Activated T-helper 2 cell treated with anti-CD3 and anti-CD28 coated beads, Interferon-gamma antibody, Interleukin-2, Interleukin-4, amounts not matched to agents 10 μg/mL and 5 μg/mL and 100 μg/mL, durations not matched to agents 14 hours and 24 hours and 36 hours (primary cell): ENCODE data around the gene MESP1. TPM values are rescaled to one million over a fixed set of nuclear protein-coding genes. Genes with fewer than 3 reads are reported as not detected.

Experiments used
- DNase-seq: peaks from one replicate; pipeline ENCODE4 v3.0.0; 2021; ENCODE audit warnings: low spot score
- H3K27ac Mint-ChIP-seq: one replicate; pipeline ENCODE4 v1.8.0; 2021; ENCODE audit warnings: mixed read lengths
- H3K27me3 Mint-ChIP-seq: one replicate; pipeline ENCODE4 v1.8.0; 2021; ENCODE audit warnings: low read depth, mixed read lengths
- H3K36me3 Mint-ChIP-seq: one replicate; pipeline ENCODE4 v1.8.0; 2021; ENCODE audit warnings: low read depth, mixed read lengths
- H3K4me1 Mint-ChIP-seq: one replicate; pipeline ENCODE4 v1.8.0; 2021; ENCODE audit warnings: low read depth, mixed read lengths
- H3K4me3 Mint-ChIP-seq: one replicate; pipeline ENCODE4 v1.8.0; 2021; ENCODE audit warnings: low read depth, mild to moderate bottlenecking, moderate library complexity, mixed read lengths
- H3K9me3 Mint-ChIP-seq: one replicate; pipeline ENCODE4 v1.8.0; 2021; ENCODE audit warnings: mixed read lengths
- intact Hi-C: fragments of 100-400 bp; cut with micrococcal nuclease; formaldehyde crosslinking; loops from one replicate; pipeline ENCODE4 v1.15.1; 2023
- total RNA-seq: library from RNA; stranded (reverse); gene quantifications from 2 replicates; pipeline ENCODE4 v1.2.3, GENCODE V29; 2022

Gene MESP1
- total RNA-seq, 1 donor from 2014 or later, result 7.1 TPM

DNA sequence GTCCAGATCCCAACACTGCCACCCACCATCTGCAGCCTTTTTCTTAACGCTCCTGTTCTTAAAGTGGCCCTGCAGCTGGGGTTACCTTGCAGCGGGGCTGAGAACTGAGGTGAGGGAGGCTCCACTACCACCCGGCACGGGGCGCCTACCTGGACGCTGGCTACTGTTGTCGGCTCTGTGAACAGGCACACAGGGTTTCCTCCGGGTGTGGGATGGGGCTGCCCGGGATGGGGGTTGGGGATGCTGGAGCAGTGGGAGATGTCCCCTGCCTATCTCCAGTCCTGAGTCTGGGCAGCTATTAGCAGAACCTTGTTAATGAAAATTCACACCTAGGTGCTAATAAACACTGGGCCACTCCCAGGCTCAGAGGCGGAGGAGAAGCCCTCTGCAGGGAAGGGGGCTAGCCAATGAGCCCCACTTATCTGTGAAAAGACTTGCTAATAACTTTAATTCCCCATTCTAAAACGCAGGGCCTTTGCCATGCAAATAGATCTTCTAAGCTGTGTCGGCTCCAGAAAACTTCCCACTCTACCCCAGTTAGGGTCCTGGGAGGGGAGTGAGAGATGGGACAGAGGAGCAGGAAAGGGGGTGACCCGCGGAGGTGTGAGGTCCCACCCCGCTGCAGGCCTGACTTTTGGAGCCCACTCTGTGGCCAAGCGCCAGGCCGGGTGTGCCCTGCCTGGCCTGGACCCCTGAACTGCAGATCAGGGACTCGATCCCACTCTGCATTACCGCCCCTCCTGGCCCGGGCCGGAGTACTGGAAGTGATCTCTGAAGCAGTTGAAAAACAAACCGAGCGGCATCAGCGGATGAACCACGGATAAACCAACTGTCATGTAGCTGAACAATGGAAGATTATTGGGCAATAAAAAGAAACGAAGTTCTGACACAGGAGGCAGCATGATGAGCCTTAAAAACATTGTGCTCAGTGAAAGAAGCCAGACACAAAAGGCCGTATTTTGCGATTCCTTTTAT lies 3.1 kb downstream of the MESP1 start:
- H3K27ac Mint-ChIP-seq, result no peak overlapping the region
- no peaks in the 10 kb centered on the region for H3K36me3 Mint-ChIP-seq
- peak overlapping the region; percentile 1 for H3K4me3 Mint-ChIP-seq
- no peaks in the 10 kb centered on the region for H3K9me3 Mint-ChIP-seq
- intact Hi-C loops, result no loop called here
- H3K27me3 Mint-ChIP-seq, result peaks cover 24% of the 10 kb centered on the region
- no peak for DNase-seq
- H3K4me1 Mint-ChIP-seq, result peaks cover 3% of the 10 kb centered on the region

DNA sequence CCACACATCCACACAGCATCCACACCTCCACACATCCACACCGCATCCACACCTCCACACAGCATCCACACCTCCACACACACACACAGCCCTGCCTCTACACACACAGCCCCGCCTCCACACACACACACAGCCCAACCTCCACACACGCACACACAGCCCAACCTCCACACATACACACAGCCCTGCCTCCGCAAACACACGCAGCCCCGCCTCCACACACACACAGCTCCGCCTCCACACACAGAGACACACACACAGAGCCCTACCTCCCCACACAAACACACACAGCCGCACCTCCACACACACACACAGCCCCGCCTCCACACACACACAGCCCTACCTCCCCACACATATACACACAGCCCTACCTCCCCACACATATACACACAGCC lies 4.7 kb downstream of the MESP1 start:
- intact Hi-C loops, result no loop called here
- Mint-ChIP-seq H3K36me3 (no peaks in the 10 kb centered on the region), H3K27me3 (peaks cover 17% of the 10 kb centered on the region), H3K27ac (no peak overlapping the region), H3K4me3 (no peak overlapping the region), H3K9me3 (no peaks in the 10 kb centered on the region), H3K4me1 (peaks cover 3% of the 10 kb centered on the region)
- no peak for DNase-seq

DNA sequence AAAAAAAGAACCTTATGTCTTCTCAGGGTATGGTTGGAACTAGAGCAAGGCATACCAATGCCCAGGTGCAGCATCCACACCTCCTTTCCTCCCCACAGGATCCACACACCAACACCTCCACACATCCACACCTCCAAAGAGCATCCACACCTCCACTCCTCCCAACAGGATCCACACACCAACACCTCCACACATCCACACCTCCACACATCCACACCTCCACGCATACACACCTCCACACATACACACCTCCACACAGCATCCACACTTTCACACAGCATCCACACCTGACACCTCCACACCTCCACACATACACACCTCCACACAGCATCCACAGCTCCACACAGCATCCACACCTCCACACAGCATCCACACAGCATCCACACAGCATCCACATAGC lies 5.3 kb downstream of the MESP1 start:
- intact Hi-C loops, result no loop called here
- H3K36me3 Mint-ChIP-seq, result no peaks in the 10 kb centered on the region
- no peak for DNase-seq
- H3K27me3 Mint-ChIP-seq, result peaks cover 17% of the 10 kb centered on the region
- no peak overlapping the region for H3K4me3 Mint-ChIP-seq
- H3K9me3 Mint-ChIP-seq, result no peaks in the 10 kb centered on the region
- peaks cover 3% of the 10 kb centered on the region for H3K4me1 Mint-ChIP-seq
- H3K27ac Mint-ChIP-seq, result no peak overlapping the region

DNA sequence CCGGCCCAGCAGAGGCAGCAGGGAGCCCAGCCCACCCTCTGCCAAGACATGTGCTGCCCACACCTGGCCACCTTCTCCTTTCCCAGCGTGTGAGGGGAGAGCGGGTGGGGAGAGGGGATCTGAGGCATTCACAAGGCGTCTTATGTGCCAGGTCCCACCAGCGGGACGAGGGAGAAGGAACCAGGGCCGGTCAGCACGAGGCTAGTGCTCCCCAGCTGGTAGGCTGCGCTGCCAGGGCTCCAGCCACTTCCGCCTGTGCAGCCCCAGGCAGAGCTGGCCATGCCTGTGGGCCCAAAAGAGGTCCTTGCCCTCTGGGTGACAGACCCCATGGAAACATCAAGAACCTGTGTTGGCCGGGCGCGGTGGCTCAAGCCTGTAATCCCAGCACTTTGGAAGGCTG lies 5.9 kb downstream of the MESP1 start:
- Mint-ChIP-seq H3K27me3 (peaks cover 17% of the 10 kb centered on the region), H3K9me3 (no peaks in the 10 kb centered on the region), H3K4me3 (no peak overlapping the region), H3K36me3 (no peaks in the 10 kb centered on the region), H3K4me1 (peaks cover 4% of the 10 kb centered on the region), H3K27ac (no peak overlapping the region)
- no peak for DNase-seq
- intact Hi-C loops, result no loop called here

DNA sequence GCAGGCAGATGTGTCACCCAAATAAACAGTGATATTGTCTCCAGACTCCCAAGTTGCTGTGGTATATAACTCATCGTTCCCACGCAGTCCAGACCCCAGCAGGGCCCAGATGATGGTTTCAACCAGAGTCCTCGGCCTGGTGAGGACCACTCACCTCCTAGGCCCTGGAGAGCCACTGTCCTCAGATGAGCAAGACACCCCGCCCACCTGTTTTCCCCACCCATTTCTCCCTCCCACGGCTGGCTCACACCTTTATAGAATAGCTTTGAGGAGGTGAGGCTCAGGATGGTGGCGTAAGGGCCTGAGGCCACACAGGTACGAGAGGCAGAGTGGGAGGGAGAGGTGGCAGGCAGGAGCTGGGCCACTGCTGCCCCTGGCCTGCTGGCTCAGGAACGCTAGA lies 7.5 kb downstream of the MESP1 start:
- Mint-ChIP-seq H3K36me3 (no peaks in the 10 kb centered on the region), H3K4me3 (no peak overlapping the region), H3K9me3 (no peaks in the 10 kb centered on the region), H3K4me1 (peaks cover 2% of the 10 kb centered on the region), H3K27ac (no peak overlapping the region), H3K27me3 (peaks cover 5% of the 10 kb centered on the region)
- DNase-seq, result no peak
- intact Hi-C loops, result loop anchor here (5.0 kb wide), 1 partner anchor 329 kb away; no protein-coding TSS in a partner anchor

DNA sequence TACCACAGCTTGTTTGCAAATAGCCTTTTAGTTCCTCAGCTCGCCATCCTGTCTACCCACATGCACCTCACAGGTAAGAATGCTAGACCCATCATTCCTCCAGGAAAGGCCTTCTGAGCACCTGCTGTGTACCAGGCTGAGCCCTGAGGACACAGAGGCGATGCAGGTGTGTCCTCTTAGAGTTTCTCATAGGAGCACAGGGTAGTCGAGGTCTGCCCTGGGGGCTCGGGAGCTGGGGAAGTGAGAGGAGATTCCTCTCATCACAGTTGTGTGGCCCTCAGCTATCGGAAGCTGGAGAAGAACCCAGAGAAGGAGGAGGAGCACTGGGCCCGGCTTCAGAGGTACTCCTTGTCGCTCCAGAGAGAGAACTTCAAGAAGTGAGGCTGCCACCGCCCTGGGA lies 8.0 kb downstream of the MESP1 start:
- Mint-ChIP-seq H3K4me1 (peaks cover 2% of the 10 kb centered on the region), H3K27ac (no peak overlapping the region), H3K9me3 (no peaks in the 10 kb centered on the region), H3K27me3 (peaks cover 1% of the 10 kb centered on the region), H3K4me3 (no peak overlapping the region), H3K36me3 (no peaks in the 10 kb centered on the region)
- intact Hi-C loops, result loop anchor here (5.0 kb wide), 1 partner anchor 329 kb away; no protein-coding TSS in a partner anchor
- DNase-seq, result no peak

DNA sequence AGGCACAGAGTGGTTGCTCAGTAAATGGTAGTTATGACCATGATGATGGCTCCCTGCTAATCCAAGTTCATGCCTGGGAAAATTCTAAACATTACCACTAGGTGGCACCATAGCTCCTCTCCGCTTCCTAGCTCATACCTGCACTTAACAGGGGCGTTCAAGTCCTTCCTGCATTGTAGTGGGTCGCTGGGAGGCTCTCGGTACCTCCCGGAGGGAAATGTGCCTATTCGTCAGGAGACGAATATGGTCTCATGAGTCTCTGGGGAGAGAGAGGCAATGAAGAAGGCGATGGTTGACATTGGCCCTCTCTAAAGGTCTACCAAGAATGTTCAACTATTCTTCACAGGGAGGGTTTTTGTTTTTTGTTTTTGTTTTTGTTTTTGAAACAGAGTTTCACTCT lies 10.9 kb downstream of the MESP1 start:
- Mint-ChIP-seq H3K27ac (no peak overlapping the region), H3K4me1 (peaks cover 2% of the 10 kb centered on the region), H3K27me3 (peaks cover 6% of the 10 kb centered on the region), H3K9me3 (no peaks in the 10 kb centered on the region), H3K36me3 (no peaks in the 10 kb centered on the region), H3K4me3 (no peak overlapping the region)
- intact Hi-C loops, result loop anchor here (2.0 to 5.0 kb wide), 2 partner anchors 135 to 332 kb away; no protein-coding TSS in a partner anchor
- peak; percentile 56 for DNase-seq

DNA sequence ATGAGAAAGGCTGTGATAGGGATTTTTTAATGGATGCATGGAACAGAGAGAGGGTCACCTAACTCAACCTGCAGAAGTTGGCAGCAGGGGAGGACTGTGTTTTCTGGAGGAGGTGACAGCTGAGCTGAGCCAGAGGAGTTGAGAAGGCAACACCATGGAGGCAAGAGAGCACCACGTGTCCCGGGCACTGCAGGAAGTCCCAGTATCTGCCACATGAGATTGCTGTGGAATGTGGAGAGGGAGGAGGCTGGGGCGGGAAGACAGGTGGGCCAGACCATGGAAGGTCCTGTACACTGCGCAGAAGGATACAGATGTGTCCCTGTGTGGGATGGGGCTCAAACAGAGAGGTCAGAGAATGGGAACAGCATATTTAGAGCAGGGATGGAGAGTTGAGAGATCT lies 15.3 kb downstream of the MESP1 start:
- Mint-ChIP-seq H3K4me3 (no peak overlapping the region), H3K27ac (no peak overlapping the region), H3K27me3 (peaks cover 16% of the 10 kb centered on the region), H3K9me3 (no peaks in the 10 kb centered on the region), H3K4me1 (peaks cover 2% of the 10 kb centered on the region), H3K36me3 (no peaks in the 10 kb centered on the region)
- intact Hi-C loops, result no loop called here
- no peak for DNase-seq

DNA sequence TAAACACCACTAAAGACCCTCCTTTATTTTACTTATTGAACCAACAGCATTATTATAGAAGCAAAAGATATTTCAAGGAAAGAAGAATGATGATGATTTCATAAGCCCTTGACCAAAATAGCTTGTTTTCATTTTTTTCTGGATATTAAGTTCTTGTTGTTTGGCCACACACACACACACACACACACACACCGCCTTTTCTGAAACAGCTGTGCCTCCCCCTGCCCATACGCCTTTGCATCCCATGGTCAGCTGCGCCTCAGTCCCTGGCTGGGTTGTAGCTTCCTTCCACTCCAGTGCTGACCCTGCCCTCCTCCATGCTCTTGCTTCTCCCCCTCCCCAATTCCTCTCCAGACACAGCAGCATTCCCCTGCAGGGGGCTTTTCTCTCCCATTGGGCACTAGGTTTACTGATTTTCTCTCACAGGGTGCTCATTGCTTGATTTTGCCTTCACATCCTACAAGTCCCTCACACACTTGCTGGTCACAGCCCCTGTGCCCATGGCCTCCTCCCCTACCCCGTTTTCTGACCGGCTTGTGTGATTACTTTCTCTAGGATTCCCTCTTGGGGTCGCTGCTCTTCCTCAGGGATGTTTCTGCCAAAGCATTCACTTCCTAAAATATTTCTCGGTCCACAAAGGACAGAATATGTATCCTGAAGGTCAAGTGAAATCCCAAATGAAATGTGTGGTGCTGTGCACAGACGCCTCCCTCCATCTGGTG lies 18.4 kb downstream of the MESP1 start:
- DNase-seq, result no peak
- Mint-ChIP-seq H3K9me3 (no peaks in the 10 kb centered on the region), H3K27ac (no peak overlapping the region), H3K36me3 (no peaks in the 10 kb centered on the region), H3K4me3 (no peak overlapping the region), H3K27me3 (peaks cover 16% of the 10 kb centered on the region), H3K4me1 (no peaks in the 10 kb centered on the region)
- intact Hi-C loops, result no loop called here

DNA sequence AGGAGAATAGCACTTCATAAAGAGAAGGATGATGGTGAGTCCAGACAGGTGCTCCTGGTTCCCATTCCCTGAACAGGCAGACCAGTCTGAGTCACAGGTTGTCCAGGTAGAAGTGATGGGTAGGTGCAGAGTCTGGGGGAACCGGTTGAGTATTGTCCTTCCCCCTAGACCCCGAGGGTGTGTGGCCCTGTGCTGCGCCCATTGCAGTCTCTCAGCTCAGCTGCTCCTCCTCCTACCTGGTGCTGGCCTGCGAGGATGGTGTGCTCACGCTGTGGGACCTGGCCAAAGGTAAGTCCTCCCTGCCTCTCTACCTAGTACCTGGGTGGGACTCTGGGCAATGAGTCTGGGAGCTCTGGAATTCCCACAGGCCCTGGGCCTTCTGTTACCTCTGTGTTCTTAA lies 19.8 kb downstream of the MESP1 start:
- DNase-seq, result no peak
- Mint-ChIP-seq H3K4me3 (no peak overlapping the region), H3K4me1 (no peaks in the 10 kb centered on the region), H3K27me3 (peaks cover 18% of the 10 kb centered on the region), H3K27ac (no peak overlapping the region), H3K36me3 (no peaks in the 10 kb centered on the region), H3K9me3 (no peaks in the 10 kb centered on the region)
- intact Hi-C loops, result no loop called here

DNA sequence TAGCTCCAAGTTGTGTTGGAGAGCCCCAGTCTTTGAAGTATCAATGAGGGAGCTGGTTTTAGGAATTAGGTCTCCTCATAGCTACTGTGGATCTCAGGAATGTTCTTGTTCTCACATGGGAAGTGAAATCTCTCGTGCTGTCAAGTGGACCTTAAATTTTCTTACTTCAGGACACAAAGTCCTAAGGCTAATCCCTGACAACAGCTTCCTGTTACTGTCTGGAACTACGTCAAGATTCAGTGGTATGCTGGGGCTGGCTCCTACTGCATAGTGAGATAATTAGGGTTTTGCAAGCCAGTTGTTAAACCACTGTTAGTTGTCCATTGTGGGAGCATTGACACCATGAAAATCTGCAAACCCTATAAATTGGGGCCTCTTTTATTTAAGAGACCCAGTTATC lies 22.8 kb downstream of the MESP1 start:
- H3K27ac Mint-ChIP-seq, result no peak overlapping the region
- H3K4me1 Mint-ChIP-seq, result no peaks in the 10 kb centered on the region
- H3K4me3 Mint-ChIP-seq, result no peak overlapping the region
- DNase-seq, result no peak
- H3K36me3 Mint-ChIP-seq, result no peaks in the 10 kb centered on the region
- intact Hi-C loops, result no loop called here
- H3K9me3 Mint-ChIP-seq, result peaks cover 3% of the 10 kb centered on the region
- H3K27me3 Mint-ChIP-seq, result peaks cover 6% of the 10 kb centered on the region

DNA sequence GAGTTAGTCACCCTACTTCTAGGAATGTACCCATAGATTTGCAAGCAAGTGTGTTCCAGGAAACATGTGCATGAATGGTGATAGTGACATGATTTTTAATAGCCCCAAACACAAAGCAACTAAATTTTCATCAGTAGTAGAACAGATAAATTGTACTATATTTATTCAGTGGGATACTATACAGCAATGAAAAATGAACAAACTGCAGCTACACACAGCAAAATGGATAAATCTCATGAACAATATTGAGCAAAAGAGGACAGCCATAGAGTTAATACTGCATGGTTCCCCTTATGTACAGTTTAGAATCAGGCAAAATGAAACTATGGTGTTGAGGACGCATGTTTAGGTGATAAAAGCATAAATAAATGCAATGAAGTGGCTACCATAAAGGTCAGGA lies 26.0 kb downstream of the MESP1 start:
- no peak overlapping the region for H3K4me3 Mint-ChIP-seq
- H3K27me3 Mint-ChIP-seq, result peaks cover 9% of the 10 kb centered on the region
- intact Hi-C loops, result no loop called here
- no peak for DNase-seq
- no peaks in the 10 kb centered on the region for H3K4me1 Mint-ChIP-seq
- no peak overlapping the region for H3K27ac Mint-ChIP-seq
- no peaks in the 10 kb centered on the region for H3K36me3 Mint-ChIP-seq
- peaks cover 3% of the 10 kb centered on the region for H3K9me3 Mint-ChIP-seq

DNA sequence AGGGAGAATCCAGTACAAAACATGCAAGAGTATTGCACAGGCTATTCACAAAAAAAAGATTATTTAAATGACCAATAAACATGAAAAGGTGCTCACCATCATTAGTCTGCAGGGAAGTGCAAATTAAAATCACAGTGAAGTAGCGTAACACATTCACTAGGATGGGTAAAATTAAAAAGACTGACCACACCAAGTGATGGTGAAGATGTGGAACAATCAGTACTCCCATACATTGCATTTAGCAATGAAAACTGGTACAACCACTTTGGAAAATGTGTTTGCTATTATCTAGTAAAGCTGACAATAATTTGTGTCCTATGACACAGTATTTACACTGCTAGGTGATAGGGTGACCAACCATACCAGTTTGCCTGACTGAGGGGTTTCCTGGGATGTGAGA lies 26.4 kb downstream of the MESP1 start:
- Mint-ChIP-seq H3K27me3 (peaks cover 9% of the 10 kb centered on the region), H3K27ac (no peak overlapping the region), H3K9me3 (peaks cover 3% of the 10 kb centered on the region), H3K4me1 (no peaks in the 10 kb centered on the region), H3K36me3 (no peaks in the 10 kb centered on the region), H3K4me3 (no peak overlapping the region)
- intact Hi-C loops, result no loop called here
- no peak for DNase-seq
